ENCODE results near the gene PEAR1.

Gene PEAR1

GRCh38 chr1:156853761-156854160, 39.8 kb upstream of the PEAR1 start:
- ChIA-PET CTCF (interaction anchor here (0.9 to 2.5 kb wide), 2 partner anchors 15 to 36 kb away, joined by 3 to 10 read pairs; no protein-coding TSS in a partner anchor), POLR2A (interaction anchor here (1.1 kb wide), 1 partner anchor 125 kb away, joined by 4 read pairs; the partner anchor contains the start of genes ISG20L2 and METTL25B)
- DNase-seq (ENCODE audit: extremely low spot score) = no peak
- TF ChIP-seq, protein P1, sequence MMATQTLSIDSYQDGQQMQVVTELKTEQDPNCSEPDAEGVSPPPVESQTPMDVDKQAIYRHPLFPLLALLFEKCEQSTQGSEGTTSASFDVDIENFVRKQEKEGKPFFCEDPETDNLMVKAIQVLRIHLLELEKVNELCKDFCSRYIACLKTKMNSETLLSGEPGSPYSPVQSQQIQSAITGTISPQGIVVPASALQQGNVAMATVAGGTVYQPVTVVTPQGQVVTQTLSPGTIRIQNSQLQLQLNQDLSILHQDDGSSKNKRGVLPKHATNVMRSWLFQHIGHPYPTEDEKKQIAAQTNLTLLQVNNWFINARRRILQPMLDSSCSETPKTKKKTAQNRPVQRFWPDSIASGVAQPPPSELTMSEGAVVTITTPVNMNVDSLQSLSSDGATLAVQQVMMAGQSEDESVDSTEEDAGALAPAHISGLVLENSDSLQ (IDR thresholded peaks at IDR 0.05) = no peak
- TF ChIP-seq BHLHE40 (IDR thresholded peaks at IDR 0.05; ENCODE audit: borderline replicate concordance) = no peak
- TF ChIP-seq ZNF384 (IDR thresholded peaks at IDR 0.05) = no peak
- TF ChIP-seq HDGF (IDR thresholded peaks at IDR 0.05; ENCODE audit: borderline replicate concordance) = no peak
- no peak for TF ChIP-seq FOXA1 (IDR thresholded peaks at IDR 0.05)
- no peak for TF ChIP-seq SUZ12 (IDR thresholded peaks at IDR 0.05)
- TF ChIP-seq FOXM1 (IDR thresholded peaks at IDR 0.05; ENCODE audit: borderline replicate concordance) = no peak
- TF ChIP-seq NFRKB (IDR thresholded peaks at IDR 0.05) = no peak
- no peak for TF ChIP-seq TARDBP (IDR thresholded peaks at IDR 0.05)
- no peak for TF ChIP-seq L3MBTL2 (conservative IDR thresholded peaks at IDR 0.05)
- no peak for TF ChIP-seq ARNT (IDR thresholded peaks at IDR 0.05)
- no peak for TF ChIP-seq LEF1 (IDR thresholded peaks at IDR 0.05; ENCODE audit: borderline replicate concordance)
- no peak for TF ChIP-seq ELF4 (IDR thresholded peaks at IDR 0.05)
- TF ChIP-seq CTBP1 (IDR thresholded peaks at IDR 0.05; ENCODE audit: borderline replicate concordance) = no peak
- no peak for TF ChIP-seq SP1 (IDR thresholded peaks at IDR 0.05)
- no peak for TF ChIP-seq FOXK2 (IDR thresholded peaks at IDR 0.05)

DNA sequence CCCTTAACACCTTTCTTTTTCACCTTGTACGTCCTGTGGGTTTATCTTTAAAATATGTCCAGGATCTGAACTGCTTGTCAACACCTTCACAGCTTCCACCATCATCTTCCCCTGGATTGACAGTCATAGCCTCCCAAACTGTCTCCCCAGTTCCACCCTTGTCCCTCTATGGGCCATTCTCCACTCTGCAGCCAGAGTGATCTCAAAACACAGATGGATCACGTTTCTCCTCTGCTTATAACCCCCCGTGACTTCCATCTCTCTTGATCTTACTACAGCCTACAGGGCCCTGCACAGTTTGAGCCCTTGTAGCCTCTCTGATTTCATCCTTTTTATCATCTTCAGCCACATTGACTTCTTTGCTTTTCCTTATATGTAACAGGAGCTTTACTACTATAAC, 38.9 kb upstream of the PEAR1 start:
- no peak for TF ChIP-seq SP1 (IDR thresholded peaks at IDR 0.05)
- TF ChIP-seq BHLHE40 (IDR thresholded peaks at IDR 0.05; ENCODE audit: borderline replicate concordance) = no peak
- no peak for TF ChIP-seq ARNT (IDR thresholded peaks at IDR 0.05)
- TF ChIP-seq SUZ12 (IDR thresholded peaks at IDR 0.05) = no peak
- CTCF ChIA-PET = interaction anchor here (1.0 kb wide), 1 partner anchor 16 kb away, joined by 6 read pairs; no protein-coding TSS in a partner anchor
- POLR2A ChIA-PET = no interaction called here
- DNase-seq (ENCODE audit: extremely low spot score) = no peak

DNA sequence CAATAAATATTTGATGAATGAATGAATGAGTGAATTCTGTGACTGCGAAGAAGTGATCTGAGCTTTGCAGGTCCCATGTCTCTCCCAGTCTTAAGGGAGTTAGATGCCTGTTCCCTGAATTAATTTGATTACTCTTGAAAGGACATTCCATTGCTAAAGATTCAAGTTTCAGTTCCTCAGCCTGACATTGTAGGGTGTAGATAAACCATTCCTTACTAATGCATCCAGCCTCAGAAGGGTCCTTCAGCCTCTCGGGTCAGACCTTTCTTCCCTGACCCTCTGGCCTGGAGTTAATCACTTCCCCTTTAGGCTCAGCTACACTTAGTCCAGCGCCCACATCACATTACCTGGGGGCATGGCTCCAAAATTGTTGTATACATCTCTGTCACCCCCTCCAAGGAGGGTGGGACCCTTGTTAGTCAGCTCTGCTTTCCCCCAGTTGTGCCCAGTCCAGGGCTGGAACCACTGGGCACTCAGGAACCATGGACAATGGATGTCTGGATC, 37.2 kb upstream of the PEAR1 start:
- POLR2A ChIA-PET = interaction anchor here (3.2 kb wide), 1 partner anchor 128 kb away, joined by 15 read pairs; the partner anchor contains the start of genes ISG20L2 and METTL25B
- CTCF ChIA-PET = interaction anchor here (0.7 to 2.7 kb wide), 5 partner anchors 18 to 167 kb away, joined by 3 to 21 read pairs (median 3); no protein-coding TSS in a partner anchor
- no peak for DNase-seq (ENCODE audit: extremely low spot score)
- TF ChIP-seq HDGF (IDR thresholded peaks at IDR 0.05; ENCODE audit: borderline replicate concordance) = no peak
- no peak for TF ChIP-seq ELF4 (IDR thresholded peaks at IDR 0.05)
- no peak for TF ChIP-seq FOXM1 (IDR thresholded peaks at IDR 0.05; ENCODE audit: borderline replicate concordance)
- TF ChIP-seq ZNF384 (IDR thresholded peaks at IDR 0.05) = no peak
- no peak for TF ChIP-seq NFRKB (IDR thresholded peaks at IDR 0.05)
- no peak for TF ChIP-seq FOXK2 (IDR thresholded peaks at IDR 0.05)
- no peak for TF ChIP-seq L3MBTL2 (conservative IDR thresholded peaks at IDR 0.05)
- TF ChIP-seq SUZ12 (IDR thresholded peaks at IDR 0.05) = no peak
- no peak for TF ChIP-seq TARDBP (IDR thresholded peaks at IDR 0.05)
- no peak for TF ChIP-seq BHLHE40 (IDR thresholded peaks at IDR 0.05; ENCODE audit: borderline replicate concordance)
- TF ChIP-seq, protein P1 (IDR thresholded peaks at IDR 0.05) = no peak
- TF ChIP-seq ARNT (IDR thresholded peaks at IDR 0.05) = no peak
- no peak for TF ChIP-seq LEF1 (IDR thresholded peaks at IDR 0.05; ENCODE audit: borderline replicate concordance)
- TF ChIP-seq FOXA1 (IDR thresholded peaks at IDR 0.05) = no peak
- TF ChIP-seq CTBP1 (IDR thresholded peaks at IDR 0.05; ENCODE audit: borderline replicate concordance) = no peak
- TF ChIP-seq SP1 (IDR thresholded peaks at IDR 0.05) = no peak

- ChIA-PET POLR2A (interaction anchor here (1.0 to 3.2 kb wide), 2 partner anchors 91 to 129 kb away, joined by 3 to 15 read pairs; partner anchors contain the start of genes ISG20L2, METTL25B and PRCC), CTCF (interaction anchor here (0.7 to 2.7 kb wide), 7 partner anchors 11 to 168 kb away, joined by 3 to 21 read pairs (median 3); no protein-coding TSS in a partner anchor)
- TF ChIP-seq NFRKB (IDR thresholded peaks at IDR 0.05) = no peak
- TF ChIP-seq CTBP1 (IDR thresholded peaks at IDR 0.05; ENCODE audit: borderline replicate concordance) = no peak
- no peak for TF ChIP-seq BHLHE40 (IDR thresholded peaks at IDR 0.05; ENCODE audit: borderline replicate concordance)
- TF ChIP-seq FOXA1 (IDR thresholded peaks at IDR 0.05) = no peak
- no peak for DNase-seq (ENCODE audit: extremely low spot score)
Measured at GRCh38 chr1:156857532-156857931, 36.0 kb upstream of the PEAR1 start.

- DNase-seq (ENCODE audit: extremely low spot score) = no peak
- no peak for TF ChIP-seq LEF1 (IDR thresholded peaks at IDR 0.05; ENCODE audit: borderline replicate concordance)
- POLR2A ChIA-PET = interaction anchor here (0.7 to 3.2 kb wide), 3 partner anchors 33 to 130 kb away, joined by 3 to 15 read pairs (median 3); partner anchors contain the start of genes HDGF, ISG20L2 and METTL25B
- CTCF ChIA-PET = interaction anchor here (0.6 to 4.4 kb wide), 10 partner anchors 9 to 403 kb away, joined by 3 to 61 read pairs (median 4); partner anchors contain the start of genes ISG20L2 and METTL25B
Measured at GRCh38 chr1:156858555-156858956, 35.0 kb upstream of the PEAR1 start.

DNA sequence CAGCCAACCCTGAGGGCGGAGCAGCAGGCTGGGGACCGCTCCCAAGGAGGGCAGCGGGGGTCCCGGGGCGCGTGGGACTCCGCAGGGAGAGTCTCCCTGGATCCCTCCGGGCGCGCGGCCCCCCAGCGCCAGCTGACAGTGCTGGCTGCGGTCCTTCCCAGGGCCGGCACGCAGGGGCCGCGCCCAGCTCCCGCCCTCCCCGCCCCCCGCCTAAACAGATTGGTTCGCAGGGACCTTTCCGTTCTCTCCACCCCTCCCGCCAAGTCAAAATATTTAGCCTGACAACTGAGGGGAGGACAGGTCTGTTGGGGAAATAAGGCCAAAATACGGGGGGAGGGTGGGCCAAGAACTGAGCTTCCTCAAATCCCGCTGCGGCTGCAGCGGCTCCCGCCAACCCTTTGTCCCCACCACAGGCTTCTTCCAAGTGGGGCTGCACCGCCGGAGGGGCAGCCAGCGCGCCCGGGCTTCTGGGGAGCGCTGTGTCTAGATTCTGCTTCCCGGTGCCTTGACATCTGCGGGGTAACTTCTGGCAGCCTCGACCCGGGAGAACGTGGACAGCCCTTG, 34.5 kb upstream of the PEAR1 start, which contains the start of gene INSRR:
INSRR (minus strand) TSS at position 159 of the 564 bp plus-strand sequence. CDS start 496 bp downstream, outside the sequence.
- TF ChIP-seq CTBP1 (IDR thresholded peaks at IDR 0.05; ENCODE audit: borderline replicate concordance) (no peak), SUZ12 (IDR thresholded peaks at IDR 0.05) (no peak), FOXK2 (IDR thresholded peaks at IDR 0.05) (no peak), TARDBP (IDR thresholded peaks at IDR 0.05) (no peak), FOXM1 (IDR thresholded peaks at IDR 0.05; ENCODE audit: borderline replicate concordance) (no peak), NFRKB (IDR thresholded peaks at IDR 0.05) (no peak), ZNF384 (IDR thresholded peaks at IDR 0.05) (no peak), FOXA1 (IDR thresholded peaks at IDR 0.05) (no peak), SP1 (IDR thresholded peaks at IDR 0.05) (no peak), ELF4 (IDR thresholded peaks at IDR 0.05) (no peak), L3MBTL2 (conservative IDR thresholded peaks at IDR 0.05) (no peak), LEF1 (IDR thresholded peaks at IDR 0.05; ENCODE audit: borderline replicate concordance) (no peak), ARNT (IDR thresholded peaks at IDR 0.05) (no peak)
- TF ChIP-seq, protein P1 (IDR thresholded peaks at IDR 0.05) = no peak
- DNase-seq (ENCODE audit: extremely low spot score) = no peak
- ChIA-PET POLR2A (interaction anchor here (1.5 to 2.3 kb wide), 4 partner anchors 18 to 131 kb away, joined by 3 to 23 read pairs (median 7); partner anchors contain the start of genes ISG20L2, METTL25B and PRCC), CTCF (interaction anchor here (0.6 to 4.4 kb wide), 14 partner anchors 11 to 403 kb away, joined by 3 to 62 read pairs (median 12); partner anchors contain the start of genes ISG20L2 and METTL25B)
